GM19193 (cell line): ENCODE data around the gene PTPN5.

Experiments
- POLR2A ChIP-seq: IDR thresholded peaks from 4 replicates; pipeline ENCODE4 v1.6.1; 2011; ENCODE audit not compliant: insufficient read depth, insufficient read length; ENCODE audit errors: extremely low read depth

PTPN5 gene

GRCh38 chr11:18756889-18757288 lies 34.7 kb downstream of the PTPN5 start:
- TF ChIP-seq POLR2A = no peak

- no peak for TF ChIP-seq POLR2A
These were observed 37.3 kb downstream of the PTPN5 start for GRCh38 chr11:18754308-18754707.

DNA sequence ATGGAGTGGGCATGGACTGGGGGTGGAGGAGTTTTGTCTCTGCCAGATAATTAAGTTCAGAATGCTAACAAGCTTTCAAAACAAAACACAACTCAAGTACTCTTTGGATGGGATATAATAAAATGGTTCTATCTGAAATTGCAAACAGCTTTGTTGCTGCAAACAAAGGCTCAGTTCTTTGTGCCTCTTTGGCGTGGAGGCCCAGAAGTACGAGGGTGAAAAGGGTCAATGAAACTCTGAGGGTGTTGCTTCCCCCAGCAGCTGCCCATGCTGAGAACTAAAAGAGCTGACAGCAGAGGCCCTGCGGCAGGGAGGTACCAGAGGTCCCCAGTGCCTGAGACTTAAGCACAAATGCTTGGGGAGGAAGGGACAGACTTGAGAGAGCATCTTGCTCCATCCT lies 39.1 kb downstream of the PTPN5 start:
- TF ChIP-seq POLR2A = no peak

- TF ChIP-seq POLR2A = no peak
These were observed 40.7 kb downstream of the PTPN5 start for GRCh38 chr11:18750944-18751343.

DNA sequence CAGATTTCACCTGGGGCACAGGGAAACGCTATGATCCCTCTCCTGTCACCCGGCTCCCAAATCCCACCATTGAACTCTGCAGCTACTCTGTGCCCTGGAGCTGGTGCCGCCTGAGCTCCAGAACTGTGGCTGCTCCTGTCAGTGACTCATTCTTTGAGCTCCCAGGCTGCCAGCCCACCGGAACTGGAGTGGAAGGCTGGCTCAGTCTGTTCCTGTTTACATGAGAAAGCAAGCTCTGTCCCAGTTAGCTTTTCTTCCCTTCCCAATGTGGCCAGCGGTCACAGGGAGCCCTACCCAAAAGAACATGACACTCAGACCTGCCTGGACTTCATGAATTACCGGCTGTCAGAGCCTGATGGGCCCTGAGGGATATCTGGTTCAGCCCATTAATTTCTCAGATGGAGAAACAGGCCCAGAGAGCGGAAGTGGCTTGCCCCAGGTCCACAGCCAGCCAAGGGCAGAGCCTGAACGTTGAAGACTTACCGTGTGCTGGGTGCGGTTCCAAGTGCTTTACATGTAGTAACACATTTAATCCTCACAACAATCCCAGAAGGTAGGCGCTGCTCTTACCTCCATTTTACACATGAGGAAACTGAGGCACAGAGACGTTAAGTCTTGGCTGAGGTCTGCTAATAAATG lies 41.8 kb downstream of the PTPN5 start:
- no peak for TF ChIP-seq POLR2A

GRCh38 chr11:18748766-18749365 lies 42.7 kb downstream of the PTPN5 start:
- TF ChIP-seq POLR2A = no peak

- TF ChIP-seq POLR2A = no peak
These were observed 46.3 kb downstream of the PTPN5 start for GRCh38 chr11:18745251-18745650.

GRCh38 chr11:18743900-18744514 lies 47.6 kb downstream of the PTPN5 start:
- no peak for TF ChIP-seq POLR2A

DNA sequence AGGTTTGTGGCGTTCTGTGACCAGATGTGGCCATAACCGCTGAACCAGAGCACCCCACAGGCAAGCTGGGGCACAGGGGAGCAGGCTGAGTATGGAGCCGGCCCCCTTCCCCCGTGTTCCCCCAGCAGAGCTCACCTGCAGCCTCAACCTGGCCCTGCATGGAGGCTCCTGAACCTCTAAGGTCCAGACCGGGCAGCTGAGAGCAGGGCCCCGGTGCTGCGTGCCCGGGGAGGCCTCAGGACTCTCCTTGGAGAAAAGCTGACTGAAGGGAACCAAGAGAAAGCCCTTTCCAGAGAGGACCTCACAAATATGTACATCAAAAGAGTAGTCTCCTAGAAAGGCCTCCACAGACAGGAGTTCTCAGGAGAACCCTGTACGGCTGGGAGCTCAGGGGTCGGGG lies 48.2 kb downstream of the PTPN5 start:
- no peak for TF ChIP-seq POLR2A

- no peak for TF ChIP-seq POLR2A
These were observed 49.8 kb downstream of the PTPN5 start for GRCh38 chr11:18741783-18742182.

DNA sequence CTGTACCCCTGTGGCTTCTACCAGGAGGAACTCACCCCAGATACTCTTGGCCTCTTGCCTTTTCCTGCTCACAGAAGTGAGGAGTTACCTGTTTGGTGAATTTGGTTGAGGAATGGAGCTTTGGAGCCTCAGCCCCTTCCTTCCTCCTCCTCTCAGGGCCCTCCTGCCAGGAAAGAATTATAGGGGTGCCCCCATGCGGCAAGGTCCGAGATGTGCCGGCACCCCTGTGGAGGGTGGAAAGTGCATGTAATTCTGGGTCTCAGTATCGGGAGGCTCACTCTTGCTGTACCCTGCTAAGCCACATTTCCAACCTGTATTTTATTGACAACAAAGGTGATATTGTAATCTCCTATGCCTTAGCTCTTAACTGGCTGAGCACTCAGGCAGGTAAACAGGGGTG lies 51.9 kb downstream of the PTPN5 start:
- TF ChIP-seq POLR2A = no peak

- TF ChIP-seq POLR2A = no peak
These were observed 54.0 kb downstream of the PTPN5 start for GRCh38 chr11:18737642-18738041.

GRCh38 chr11:18736590-18737148 lies 54.9 kb downstream of the PTPN5 start:
- no peak for TF ChIP-seq POLR2A

DNA sequence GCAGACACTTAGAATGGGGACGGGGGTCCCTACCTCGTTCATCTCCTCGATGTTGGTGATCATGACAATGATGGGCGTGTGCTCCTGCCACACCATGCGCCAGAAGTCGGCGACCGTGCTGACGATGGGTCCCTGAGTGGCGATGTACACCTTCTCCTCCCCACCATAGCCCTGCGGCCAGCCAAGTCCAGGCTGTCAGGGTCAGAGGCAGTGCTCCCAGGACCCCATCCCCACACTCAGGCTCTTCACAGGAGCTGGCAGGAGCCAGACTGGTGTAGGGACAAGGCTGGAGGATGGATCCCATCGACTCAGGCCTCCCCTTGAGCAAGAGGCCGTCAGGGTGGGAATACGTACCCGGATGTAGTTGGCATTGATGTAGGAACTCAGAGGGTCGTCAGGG lies 58.4 kb downstream of the PTPN5 start:
- TF ChIP-seq POLR2A = no peak

DNA sequence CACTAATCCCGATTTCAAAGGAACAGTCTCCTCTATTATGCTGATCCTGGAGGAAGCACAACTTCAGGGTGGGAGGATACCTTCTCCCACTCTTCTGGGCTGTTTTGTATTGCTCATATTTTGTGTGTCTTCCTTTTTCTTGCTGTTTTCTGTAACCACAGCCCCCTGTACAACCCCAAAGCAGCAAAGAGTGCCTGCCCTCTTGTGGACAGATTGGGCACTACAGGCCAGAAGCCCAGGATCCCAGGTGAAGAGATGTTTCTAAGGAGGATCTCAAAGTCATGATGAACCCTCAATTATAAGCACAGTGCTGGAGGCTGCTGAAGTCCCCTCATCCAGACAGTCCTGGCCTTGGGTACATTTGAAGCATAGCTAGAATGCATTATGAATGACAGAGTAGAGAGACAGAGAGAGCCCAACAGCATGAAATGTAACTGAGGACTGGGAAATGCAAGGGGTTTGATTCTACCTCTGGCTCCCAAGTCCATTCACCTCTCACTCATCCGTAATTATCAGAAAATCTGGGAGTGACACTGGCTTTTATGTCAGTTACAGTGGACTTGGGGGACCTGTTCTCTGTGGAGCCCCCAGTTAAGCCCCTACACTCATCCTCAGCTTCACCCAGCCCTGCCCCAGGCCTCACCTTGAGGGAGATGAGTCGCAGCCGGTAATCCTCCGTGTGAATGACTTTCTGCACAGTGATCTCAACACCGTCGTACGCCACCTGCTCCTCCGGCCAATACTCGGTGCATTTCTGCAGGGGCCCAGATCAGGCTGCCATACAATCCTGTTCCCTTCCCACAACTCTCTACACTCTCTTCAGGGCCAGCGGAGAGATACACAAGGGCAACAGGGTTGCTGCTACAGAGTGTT lies 59.4 kb downstream of the PTPN5 start:
- TF ChIP-seq POLR2A = no peak
